Stimulated activated CD4-positive, alpha-beta T cell treated with anti-CD3 and anti-CD28 coated beads, TNF-alpha, amount 100 ng/mL, for 24 hours (primary cell): ENCODE data around the gene TBX15.

Experiments used
- DNase-seq, 3 experiments: peaks; one replicate each; pipeline ENCODE4 v3.0.0-alpha.2; 2020; ENCODE audit warnings: low read depth in 3 of 3

TBX15 gene

GRCh38 chr1:118984722-118985639, 3.2 kb downstream of the TBX15 start:
- no peak for DNase-seq

- no peak for DNase-seq
Observed at GRCh38 chr1:118984086-118984721, 3.9 kb downstream of the TBX15 start.

GRCh38 chr1:118983558-118984041, 4.5 kb downstream of the TBX15 start:
- DNase-seq: no peak

- no peak for DNase-seq
Observed at GRCh38 chr1:118982821-118983557, 5.2 kb downstream of the TBX15 start.

GRCh38 chr1:118982266-118982665, 5.9 kb downstream of the TBX15 start:
- DNase-seq: no peak

- no peak for DNase-seq
Observed at GRCh38 chr1:118981436-118981835, 6.7 kb downstream of the TBX15 start.

GRCh38 chr1:118979754-118980575, 8.2 kb downstream of the TBX15 start:
- DNase-seq: no peak

- DNase-seq: no peak
Observed at GRCh38 chr1:118978914-118979701, 9.0 kb downstream of the TBX15 start.

- DNase-seq: no peak
Observed at GRCh38 chr1:118977600-118977999, 10.5 kb downstream of the TBX15 start.

GRCh38 chr1:118974661-118975060, 13.5 kb downstream of the TBX15 start:
- no peak for DNase-seq

GRCh38 chr1:118973531-118974137, 14.5 kb downstream of the TBX15 start:
- DNase-seq: no peak

- DNase-seq: no peak
Observed at GRCh38 chr1:118973032-118973431, 15.1 kb downstream of the TBX15 start.

- DNase-seq: no peak
Observed at GRCh38 chr1:118970451-118970850, 17.7 kb downstream of the TBX15 start.

- DNase-seq: no peak
Observed at GRCh38 chr1:118963456-118964430, 24.4 kb downstream of the TBX15 start.

- DNase-seq: no peak
Observed at GRCh38 chr1:118963138-118963455, 25.0 kb downstream of the TBX15 start.

- no peak for DNase-seq
Observed at GRCh38 chr1:118961156-118961555, 27.0 kb downstream of the TBX15 start.

- no peak for DNase-seq
Observed at GRCh38 chr1:118960567-118961136, 27.5 kb downstream of the TBX15 start.

- no peak for DNase-seq
Observed at GRCh38 chr1:118960026-118960561, 28.0 kb downstream of the TBX15 start.
